GM19351 (cell line): ENCODE results near the gene FGGY.
"Not testable (repeated sequence)": the region's sequence is repeated elsewhere in the genome, so short reads cannot be mapped to it uniquely, and the experiment has no call there.

Source experiments
- ATAC-seq: cut with Tn5 transposase; IDR thresholded peaks from one replicate; pipeline ENCODE4 v1.9.1; 2021; ENCODE audit warnings: mild to moderate bottlenecking, moderate library complexity; ENCODE audit not compliant: unreplicated experiment

Gene FGGY

DNA sequence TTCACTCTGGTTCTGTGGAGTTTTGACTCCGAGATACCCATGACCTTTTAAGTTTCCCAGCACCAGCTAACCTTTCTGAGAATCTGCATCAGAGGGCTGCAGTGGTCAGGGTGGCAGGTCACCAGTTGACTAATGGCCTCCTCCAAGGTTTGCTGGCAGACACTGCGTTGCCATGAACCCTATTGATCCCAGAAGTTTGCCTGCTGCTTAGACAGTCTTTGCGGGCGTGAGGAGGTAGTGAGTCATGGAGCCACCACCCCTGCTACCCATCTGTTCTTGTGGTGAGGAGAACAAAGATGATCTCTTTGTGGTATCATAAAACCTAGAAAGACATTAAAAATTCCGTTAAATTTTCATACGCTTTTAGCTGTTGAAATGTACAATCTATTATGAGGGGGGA is 180.4 kb downstream of the FGGY start:
- no peak for ATAC-seq

DNA sequence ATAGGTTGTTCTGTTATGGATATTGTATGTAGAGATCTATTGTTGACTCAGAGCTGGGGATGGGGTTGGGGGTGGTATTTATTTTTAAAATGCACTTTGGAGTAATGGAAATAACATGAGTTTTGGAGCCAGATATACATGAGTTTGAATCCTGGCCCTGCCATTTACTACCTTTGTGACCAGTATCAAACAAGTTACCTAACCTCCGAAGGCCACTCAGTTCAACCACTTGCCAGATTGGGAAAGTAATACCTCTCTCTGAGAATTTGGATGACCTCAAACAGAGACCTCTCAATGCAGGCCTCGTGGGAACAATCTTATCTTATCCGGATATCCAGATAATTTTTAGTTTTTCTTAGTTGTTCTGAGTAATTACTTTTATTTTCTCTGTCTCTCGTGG is 181.0 kb downstream of the FGGY start:
- ATAC-seq: no peak

DNA sequence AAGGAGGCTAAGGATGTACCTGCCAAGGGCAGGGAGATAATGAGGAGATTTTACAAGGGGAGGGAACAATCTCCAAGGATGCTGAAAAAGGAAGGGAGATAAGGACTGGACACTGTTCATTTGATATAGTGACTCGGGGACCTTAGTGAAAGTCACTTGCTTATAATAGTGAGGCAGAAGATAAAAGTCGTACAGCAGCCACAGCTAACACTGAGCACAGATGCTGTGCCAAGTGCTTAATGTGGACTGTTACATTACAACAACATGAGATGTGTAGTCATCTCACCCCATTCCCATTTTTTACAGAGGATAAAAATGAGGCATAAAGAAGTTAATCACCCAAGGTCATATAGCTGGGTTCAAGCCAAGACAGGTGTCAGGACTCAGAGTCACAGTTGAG is 181.9 kb downstream of the FGGY start:
- ATAC-seq: no peak

DNA sequence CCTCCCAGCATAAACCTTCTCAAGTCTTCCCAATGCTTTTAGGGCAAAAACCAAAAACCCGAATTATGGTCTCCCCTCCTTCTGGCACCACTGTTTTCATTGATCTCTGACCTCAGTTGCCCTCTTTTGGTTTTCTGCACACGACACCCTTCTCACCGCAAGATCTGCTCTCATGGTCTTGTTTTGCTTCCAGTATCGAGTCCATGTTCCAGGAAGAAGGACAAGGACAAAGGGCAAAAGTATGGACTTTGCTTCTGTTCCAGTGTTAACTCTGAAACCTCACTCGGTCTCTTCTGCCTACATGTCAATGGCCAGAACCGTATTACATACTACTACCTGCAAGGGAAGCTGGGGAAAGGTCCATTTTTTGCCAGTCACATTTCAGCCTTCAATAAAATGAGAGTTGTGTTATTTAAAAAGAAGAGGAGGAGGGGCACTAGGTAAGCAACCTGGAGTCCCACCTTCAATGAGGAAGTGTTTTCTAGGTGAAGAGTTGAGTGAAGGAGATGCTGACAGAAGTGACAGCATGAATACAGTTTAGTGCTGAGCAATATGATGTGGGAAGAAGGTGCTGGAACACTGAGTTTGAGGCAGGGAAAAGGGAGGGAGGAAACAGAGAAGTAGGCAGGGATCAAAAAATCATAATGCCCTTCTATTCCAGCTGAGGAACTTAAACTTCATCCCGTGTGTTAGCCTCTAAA is 183.4 kb downstream of the FGGY start:
- ATAC-seq: no peak

DNA sequence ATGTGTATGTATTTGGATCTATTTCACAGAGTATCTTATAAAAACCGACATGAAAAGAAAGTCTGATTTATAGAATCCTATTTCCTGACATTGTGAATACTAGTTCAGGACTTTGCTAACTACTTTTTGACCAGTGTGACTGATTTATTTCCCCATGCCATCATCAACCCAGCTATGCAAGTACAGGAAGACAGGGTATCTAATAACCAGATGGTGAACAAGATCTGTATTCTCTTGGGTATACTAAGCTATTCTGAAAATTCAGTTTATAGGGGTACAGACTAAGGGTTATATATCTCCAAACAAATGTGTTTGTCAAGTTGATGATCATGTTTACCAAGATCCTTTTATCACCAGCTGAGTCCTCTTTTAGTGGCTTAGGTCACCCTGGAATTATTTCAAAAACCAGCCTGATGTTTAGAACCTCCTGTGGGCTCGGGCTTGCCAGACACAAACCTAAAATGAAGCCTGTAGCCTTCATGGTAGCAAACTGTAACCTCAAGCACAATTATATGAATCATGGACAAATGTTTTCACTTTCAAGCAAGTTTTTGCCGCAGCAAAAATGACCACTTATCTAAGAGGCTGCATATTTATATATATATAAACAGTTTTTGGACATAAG is 185.1 kb downstream of the FGGY start:
- ATAC-seq: no peak

DNA sequence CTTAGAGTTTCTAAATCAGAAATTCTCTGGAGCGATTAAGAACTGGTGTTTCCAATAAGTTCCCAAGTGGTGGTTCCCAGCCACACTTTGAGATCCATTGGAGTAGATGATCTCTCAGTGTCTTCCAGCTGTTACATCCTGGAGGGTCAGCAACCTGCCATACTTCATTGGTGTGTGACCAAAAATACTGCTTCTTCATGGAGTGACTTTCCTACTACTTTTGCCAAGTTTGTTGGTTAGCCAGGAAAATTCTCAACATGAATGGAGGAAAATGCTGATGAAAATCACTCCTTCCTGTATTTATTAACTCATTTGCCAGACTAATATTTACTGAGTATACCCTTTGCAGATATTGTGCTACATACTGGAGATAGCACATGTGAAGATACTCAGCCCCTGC is 186.1 kb downstream of the FGGY start:
- ATAC-seq: no peak

DNA sequence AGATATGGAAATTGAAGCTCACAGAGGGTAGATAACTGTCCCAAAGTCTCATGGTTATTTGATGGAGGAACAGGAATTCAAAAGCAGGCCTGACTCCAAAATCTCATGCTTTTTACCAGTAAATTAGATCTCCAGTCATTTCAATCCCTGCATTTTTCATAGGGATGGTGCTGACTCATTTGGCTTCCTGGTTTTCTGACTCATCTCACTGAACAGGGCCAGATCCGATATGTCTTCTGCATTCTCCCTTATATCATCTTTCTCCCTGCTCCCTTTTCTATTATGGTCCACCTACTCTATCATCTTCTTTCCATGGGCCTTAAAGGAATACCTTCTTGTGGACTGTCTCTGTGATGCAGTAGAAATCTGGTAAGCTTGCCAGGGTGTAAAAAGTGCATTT is 187.2 kb downstream of the FGGY start:
- ATAC-seq: no peak

DNA sequence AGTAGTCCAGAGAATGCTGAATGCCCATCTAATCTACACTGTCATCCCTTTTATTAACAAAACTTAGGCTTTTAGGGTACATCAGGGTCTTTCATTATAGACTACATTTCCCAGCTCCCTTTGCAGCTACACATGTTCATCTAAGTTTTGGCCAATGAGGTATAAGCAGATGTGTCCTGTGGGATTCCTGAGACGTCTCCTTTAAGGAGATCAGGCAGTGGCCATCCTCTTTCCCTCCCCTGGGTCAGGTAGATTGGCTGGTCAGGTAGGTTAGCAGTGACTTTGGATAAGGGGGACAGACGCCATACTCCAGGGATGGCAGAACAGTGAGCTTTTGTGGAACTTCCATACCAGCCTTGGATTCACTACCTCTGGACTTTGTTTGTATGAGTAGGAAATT is 188.3 kb downstream of the FGGY start:
- no peak for ATAC-seq

DNA sequence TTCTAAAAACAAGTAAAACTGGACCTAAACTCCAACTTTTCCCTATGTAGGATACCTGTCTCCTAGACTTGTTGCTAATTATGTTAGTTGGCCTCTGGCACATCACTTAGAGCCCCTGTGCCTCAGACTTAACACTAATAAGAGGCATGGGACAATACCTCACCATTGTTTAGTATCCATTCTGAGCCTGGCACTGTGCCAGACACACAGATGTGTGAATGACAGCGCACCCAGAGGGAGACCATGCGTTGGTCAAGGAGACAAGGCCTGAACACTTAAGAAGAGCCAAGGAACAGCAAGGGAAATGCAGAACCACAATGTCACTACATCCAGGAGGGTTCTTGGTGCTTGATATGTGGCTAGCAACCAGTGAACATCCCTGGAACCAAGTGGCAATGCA is 189.1 kb downstream of the FGGY start:
- ATAC-seq: no peak

DNA sequence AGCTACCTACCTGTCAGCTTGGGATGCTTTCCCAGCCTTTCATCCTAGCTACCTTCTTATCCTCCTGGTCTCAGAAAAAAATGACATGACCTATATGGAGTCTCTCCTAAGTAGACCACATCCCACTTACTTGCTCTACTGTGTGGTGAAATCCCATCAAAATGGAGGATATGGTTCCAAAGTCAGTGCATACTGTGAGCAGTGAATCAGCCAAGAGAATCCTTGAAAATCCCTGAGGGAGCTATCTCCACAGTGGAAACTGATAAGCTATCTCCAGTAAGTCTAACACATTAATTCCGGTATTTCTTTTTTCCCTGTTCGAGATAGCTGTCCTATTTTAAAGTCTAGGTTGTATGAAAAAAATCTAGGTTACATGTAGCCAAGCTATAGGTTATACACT is 189.7 kb downstream of the FGGY start:
- no peak for ATAC-seq

DNA sequence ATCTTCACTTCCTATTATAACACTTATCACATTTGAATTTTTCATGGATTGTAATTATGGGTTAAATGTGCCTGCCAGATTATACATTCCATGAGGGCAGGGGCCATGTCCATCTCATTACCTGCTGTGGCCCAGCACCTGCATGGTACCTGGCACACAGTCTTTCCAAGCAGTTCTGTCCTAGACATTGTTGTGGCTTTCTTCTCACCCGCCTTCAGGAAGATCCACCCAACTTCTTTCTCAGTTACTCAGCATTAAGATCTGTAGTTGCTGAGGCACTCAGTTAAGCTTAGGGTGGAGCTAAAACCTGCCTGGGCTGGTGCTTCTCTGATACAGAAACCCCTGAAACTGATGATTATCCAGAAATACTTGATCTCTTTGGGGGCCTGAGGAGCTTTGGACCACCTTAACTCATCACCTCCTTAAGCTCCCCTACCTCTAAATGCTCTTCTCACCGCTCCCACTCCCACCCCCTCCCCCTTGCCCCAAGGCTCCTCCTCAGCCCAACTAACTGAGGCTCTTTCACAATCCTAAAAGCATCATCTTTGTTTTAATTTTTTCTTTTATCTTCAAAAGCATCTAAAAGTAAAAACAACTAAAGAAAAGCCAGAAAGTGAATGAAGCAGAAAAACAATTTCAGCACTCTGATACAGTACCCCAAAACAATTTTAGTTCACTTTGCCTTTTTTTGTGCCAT is 190.6 kb downstream of the FGGY start:
- ATAC-seq: no peak

DNA sequence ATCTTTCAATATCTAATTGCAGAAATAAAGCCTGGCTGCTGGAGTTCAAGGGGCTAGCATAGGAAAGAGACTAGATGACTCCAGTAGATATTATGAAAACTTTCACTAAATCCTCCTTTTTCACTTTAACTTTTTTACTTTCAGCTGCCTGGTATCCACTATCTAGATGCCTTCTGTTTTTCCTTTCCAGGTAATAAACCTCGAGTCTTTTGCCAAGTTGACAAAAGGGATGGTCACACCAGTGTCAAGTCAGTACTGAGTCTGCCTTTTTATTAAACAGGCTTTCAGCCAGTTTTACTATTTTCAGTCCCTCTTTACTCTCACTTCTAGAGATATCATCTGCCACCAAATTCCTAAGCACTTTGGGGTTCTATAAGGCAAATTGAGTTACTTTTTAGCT is 195.6 kb downstream of the FGGY start:
- no peak for ATAC-seq

DNA sequence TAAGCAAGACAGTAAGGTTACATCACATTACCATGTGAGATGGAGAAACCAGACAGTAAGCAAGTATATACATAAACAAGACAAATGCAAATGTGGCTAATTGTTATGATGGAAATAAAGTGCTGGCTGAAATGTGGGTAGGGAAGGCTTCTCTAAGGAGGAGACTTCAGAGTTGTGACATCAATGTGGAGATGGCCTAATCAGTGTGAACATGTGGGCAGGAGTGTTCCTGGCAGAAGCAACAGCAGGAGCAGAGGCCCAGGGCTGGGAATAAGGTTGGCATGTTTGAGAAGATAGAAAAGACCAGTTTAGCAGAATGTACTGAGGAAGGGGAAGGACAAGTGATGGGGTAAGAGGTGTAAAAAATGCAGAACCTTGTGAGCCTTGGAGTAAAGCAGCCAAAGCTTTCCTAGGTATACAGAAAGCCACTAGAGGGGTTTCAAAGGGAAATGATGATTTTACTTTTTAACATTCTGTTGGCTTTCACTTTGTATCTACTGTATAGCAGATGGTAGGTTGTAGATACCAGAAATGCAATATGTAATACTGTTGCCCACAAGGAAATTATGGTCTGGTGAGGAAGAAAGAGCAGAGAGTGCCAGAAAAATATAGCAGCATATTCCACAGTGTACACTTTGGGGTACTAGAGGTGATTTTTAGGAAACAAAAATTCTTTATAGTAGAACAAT is 197.4 kb downstream of the FGGY start:
- no peak for ATAC-seq

DNA sequence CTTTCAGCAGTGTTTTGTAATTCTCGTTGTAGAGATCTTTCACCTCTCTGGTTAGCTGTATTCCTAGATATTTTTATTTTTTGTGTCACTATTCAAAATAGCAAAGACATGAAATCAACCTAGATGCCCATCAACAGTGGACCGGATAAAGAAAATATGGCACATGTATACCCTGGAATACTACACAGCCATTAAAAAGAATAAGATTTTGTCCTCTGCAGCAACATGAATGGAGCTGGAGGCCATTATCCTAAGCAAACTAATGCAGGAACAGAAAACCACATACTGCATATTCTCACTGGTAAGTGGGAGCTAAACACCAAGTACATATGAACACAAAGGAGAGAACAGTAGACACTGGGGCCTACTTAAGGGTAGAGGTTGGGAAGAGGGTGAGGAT is 199.3 kb downstream of the FGGY start:
- ATAC-seq: not testable (repeated sequence)

DNA sequence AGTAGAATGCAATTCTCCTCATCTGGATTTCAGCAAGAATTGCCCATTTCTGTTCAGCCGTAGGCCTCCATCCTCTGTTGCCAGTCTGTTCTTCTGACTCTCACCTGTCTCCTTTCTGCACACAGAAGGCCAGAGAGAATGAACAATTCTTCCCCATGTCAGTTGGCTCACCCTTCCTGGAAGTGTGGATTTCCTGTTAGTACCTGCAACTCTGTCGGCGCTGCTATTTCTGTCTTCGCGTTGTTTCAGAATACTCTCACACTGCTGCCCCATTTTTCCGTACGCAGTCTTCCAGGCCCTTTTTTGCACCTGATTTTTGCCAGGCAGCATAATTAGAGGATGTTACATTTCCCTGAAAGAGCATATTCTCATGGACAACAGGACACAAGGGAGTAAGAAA is 200.7 kb downstream of the FGGY start:
- no peak for ATAC-seq

DNA sequence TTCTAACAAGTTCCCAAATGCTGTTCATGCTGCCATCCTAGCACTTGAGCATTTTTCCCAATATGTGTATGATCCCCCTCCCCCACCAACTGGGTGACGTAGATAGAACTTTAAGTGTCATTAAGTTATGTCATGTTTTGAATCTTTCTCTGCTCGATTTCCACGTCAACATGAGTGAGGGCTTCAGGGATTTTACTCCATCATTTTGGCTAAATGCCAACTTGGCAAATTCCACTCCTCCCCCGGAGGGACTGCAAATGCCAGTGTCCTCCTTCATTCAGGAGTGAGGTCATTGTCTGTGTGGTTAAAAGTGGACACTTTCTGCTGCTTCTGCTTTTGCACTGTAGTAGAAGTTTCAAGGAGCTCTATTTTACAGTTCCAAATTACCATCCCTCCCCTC is 201.7 kb downstream of the FGGY start:
- ATAC-seq: no peak

DNA sequence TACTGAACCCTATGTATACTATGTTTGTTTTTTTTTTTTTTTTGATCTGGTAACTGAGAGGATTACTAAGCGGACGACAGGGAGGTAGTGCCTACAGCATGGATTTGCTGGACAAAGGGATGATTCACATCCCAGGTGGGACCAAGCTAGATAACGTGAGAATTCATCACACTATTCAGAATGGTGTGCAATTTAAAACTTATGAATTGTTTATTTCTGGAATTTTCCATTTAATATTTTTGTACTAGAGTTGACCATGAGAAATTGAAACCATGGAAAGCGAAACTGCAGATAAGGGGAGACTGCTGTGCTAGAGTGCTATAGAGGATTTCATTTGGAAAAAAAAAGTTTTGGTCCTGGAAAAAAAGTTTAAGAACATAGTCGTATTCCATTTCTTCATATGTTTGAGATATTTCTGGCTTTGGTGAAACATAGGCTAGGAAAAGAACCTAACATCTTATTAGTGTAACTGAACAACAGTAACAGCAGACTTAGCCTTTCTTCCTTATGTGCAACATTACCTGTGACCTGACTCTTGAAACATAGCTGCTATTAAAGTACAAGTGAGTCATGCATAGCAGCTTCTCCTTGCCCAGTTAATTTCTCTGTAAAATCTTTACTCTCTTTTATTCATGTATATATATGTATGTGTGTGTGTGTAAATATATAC is 202.5 kb downstream of the FGGY start:
- no peak for ATAC-seq

DNA sequence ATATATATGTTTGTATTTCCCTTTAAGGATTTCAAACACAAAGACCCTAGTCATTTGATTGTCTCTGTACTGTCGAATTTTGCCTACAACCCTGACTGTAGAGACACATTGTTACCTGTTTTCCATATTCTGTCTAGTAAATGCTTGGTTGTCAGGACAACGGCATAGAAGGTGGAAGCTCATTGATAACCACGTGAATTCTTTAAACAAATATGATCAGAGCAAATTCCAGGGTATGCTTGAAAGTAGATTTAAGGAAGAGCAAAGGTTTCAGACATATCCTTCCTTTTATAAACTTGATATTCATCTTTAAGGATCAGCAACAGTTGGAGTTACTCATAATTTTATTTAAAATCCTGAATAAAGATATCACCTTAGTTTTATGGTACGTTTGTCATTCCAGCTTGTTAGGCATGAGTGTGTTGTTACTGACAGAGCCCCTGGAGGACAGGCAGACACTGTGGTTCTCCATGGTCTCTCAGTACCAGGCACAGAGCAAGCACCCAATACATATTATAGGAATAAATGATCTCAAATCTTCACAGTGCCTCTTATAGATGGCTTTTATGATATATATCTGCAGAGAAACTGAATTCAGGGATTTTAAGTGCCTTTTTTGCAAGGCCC is 203.2 kb downstream of the FGGY start:
- ATAC-seq: no peak

DNA sequence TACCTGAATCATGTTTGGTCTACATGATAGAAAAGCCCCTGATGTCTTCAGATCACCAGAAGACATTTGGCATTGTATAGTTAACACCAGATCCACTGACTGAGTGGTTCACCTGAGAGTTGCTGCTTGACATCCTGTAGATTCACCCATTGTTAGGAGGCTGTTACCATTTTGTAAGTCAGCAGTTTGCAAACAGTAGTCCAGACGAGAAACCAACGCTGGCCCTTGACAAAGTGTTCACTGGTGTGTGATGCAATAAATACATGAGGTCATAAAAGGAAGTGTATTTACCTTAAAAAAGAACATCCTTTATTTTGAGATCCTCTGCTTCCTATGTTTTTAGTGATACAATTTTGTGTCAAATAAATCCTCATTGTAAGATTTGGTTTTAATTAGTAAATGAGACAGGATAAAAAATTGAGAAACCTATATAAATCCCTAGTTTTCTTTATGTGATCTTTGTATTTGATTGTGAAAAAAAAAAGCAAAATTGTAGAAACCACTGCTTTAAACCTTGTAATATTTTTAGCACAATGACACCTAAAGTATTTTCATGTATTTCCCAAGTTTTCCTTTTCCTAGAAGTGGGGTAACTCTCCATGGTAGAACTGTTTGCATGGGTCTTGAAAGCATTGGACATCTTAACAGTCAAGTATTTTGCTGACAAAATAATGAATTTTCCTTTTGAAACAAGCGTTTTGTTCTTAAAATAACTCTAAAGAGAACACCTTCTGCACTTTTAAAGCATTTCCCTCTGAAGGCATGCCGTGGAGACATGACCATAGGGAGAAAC is 204.3 kb downstream of the FGGY start:
- ATAC-seq: no peak
